Panc1 (cell line): ENCODE results near the gene MACC1. TPM values are rescaled to one million over a fixed set of nuclear protein-coding genes. Genes with fewer than 3 reads are reported as not detected.

Experiments used
- ATAC-seq: fragments of 200-7000 bp; cut with Tn5 transposase; 2 replicates; pipeline ENCODE4 v1.9.1; 2020; ENCODE audit warnings: mild to moderate bottlenecking, moderate library complexity
- BruUV-seq: library from RNA; stranded (reverse); fragments of 400-500 nt; replicated peaks from 2 replicates; lab custom pipeline; 2021; lab: Mats Ljungman, UMichigan
- CTCF ChIA-PET: fragments of 300-600 bp; sonication (Branson Sonifier 250); formaldehyde crosslinking; loops from one replicate; lab custom pipeline; 2022; ENCODE audit warnings: antibody characterized with exemption; lab: Charles Lee
- POLR2A ChIA-PET: fragments of 300-600 bp; sonication (Branson Sonifier 250); formaldehyde crosslinking; loops from one replicate; lab custom pipeline; 2022; ENCODE audit warnings: antibody characterized with exemption; lab: Charles Lee
- DNase-seq: peaks from one replicate; pipeline ENCODE4 v3.0.0-alpha.2; 2010; ENCODE audit warnings: low read depth, low spot score
- H3K27ac ChIP-seq: 2 replicates; pipeline ENCODE4 v1.5.1; 2011; ENCODE audit warnings: mild to moderate bottlenecking, low read length, inconsistent platforms
- H3K27me3 ChIP-seq: fragments of 200-500 bp; sonication (Bioruptor generic); 2 replicates; pipeline ENCODE4 v1.6.0; 2014; ENCODE audit warnings: low read length, inconsistent platforms; ENCODE audit not compliant: control insufficient read depth, insufficient read depth
- H3K36me3 ChIP-seq: fragments of 200-500 bp; sonication (Bioruptor generic); 2 replicates; pipeline ENCODE4 v1.5.1; 2014; ENCODE audit warnings: inconsistent platforms, mild to moderate bottlenecking, low read length, moderate library complexity; ENCODE audit not compliant: control insufficient read depth, insufficient read depth
- H3K4me1 ChIP-seq: 2 replicates; pipeline ENCODE4 v1.5.1; 2011; ENCODE audit warnings: inconsistent platforms, mild to moderate bottlenecking, low read length, moderate library complexity; ENCODE audit not compliant: control insufficient read depth, insufficient read depth
- H3K4me3 ChIP-seq, 2 experiments: 2 replicates each; pipeline ENCODE4 v1.5.1; 2011 to 2012; ENCODE audit warnings: low read depth in 2 of 2, low read length in 2 of 2, mild to moderate bottlenecking in 2 of 2, inconsistent platforms in 1 of 2, moderate library complexity in 1 of 2
- H3K9me3 ChIP-seq: fragments of 200-500 bp; sonication (Bioruptor generic); 2 replicates; pipeline ENCODE4 v1.5.1; 2014; ENCODE audit warnings: low read depth, mild to moderate bottlenecking, inconsistent platforms, low read length, moderate library complexity; ENCODE audit not compliant: control insufficient read depth, insufficient read depth
- POLR2AphosphoS5 ChIP-seq: IDR thresholded peaks from 2 replicates; pipeline ENCODE4 v1.6.1; 2012; ENCODE audit warnings: mild to moderate bottlenecking, low read depth, low read length, moderate library complexity
- REST ChIP-seq, 2 experiments: IDR thresholded peaks; 2 replicates each; pipeline ENCODE4 v1.6.1; 2011 to 2012; ENCODE audit warnings: low read depth in 2 of 2, control low read depth in 1 of 2, low read length in 1 of 2, mild to moderate bottlenecking in 1 of 2, moderate library complexity in 1 of 2; ENCODE audit not compliant: insufficient read depth in 1 of 2
- SIN3A ChIP-seq: IDR thresholded peaks from 2 replicates; pipeline ENCODE4 v1.6.1; 2012; ENCODE audit warnings: low read depth, mild to moderate bottlenecking, low read length, moderate library complexity, borderline replicate concordance; ENCODE audit not compliant: insufficient read depth
- TCF7L2 ChIP-seq: IDR thresholded peaks from 2 replicates; pipeline ENCODE4 v1.6.1; 2011; ENCODE audit warnings: mild to moderate bottlenecking, low read depth, low read length, inconsistent platforms
- in situ Hi-C: cut with HindIII; loops from 2 replicates; pipeline ENCODE4 v1.10.0; 2016; ENCODE audit warnings: low sequenced_read_pairs, low pct_unique_long_range_greater_than_20kb
- intact Hi-C: fragments of 100-400 bp; cut with micrococcal nuclease; formaldehyde crosslinking; loops from one replicate; pipeline ENCODE4 v1.10.0; 2022; ENCODE audit not compliant: unreplicated experiment
- total RNA-seq: library from RNA; stranded (reverse); gene quantifications from one replicate; pipeline ENCODE4 v1.2.1, GENCODE V29; 2021; ENCODE audit not compliant: unreplicated experiment
- TF ChIP-seq, protein P1 (sequence below): fragments of 450-650 bp; IDR thresholded peaks from 2 replicates; pipeline ENCODE4 v1.5.1; 2017; ENCODE audit warnings: mild to moderate bottlenecking

Gene MACC1
- total RNA-seq, 1 experiment from 2014 or later, result 0.08 TPM

GRCh38 chr7:20236790-20237189 lies 19.6 kb upstream of the MACC1 start:
- Histone ChIP-seq H3K4me3 (no peak overlapping the region), H3K27ac (no peak overlapping the region), H3K36me3 (no peaks in the 10 kb centered on the region), H3K4me1 (no peaks in the 10 kb centered on the region), H3K27me3 (no peaks in the 10 kb centered on the region), H3K9me3 (no peaks in the 10 kb centered on the region)
- intact Hi-C loops, result no loop called here
- no peak for TF ChIP-seq POLR2AphosphoS5
- no peak for DNase-seq
- BruUV-seq, result no TSS peak
- POLR2A ChIA-PET, result no interaction called here
- in situ Hi-C loops, result no loop called here
- no peak for ATAC-seq
- CTCF ChIA-PET, result no interaction called here

DNA sequence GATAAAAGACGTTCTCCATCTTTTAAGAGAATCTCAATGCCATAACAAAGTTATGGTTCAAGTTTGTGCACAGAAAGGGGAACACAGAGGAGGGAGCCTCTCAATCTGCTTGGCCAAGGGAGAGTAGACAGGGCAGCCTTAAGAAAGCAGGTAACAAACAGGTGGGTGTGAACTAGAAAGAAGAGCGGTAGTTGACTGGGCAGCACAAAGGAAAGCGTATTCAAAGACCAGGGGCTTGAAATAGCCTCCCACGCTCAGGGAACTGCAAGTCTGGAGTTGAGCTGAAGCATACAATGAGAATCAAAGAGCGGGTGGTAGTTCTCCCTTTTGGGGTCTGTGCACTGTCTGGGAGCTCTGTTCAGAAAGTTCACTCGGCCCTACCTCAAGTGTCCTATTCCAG lies 18.9 kb upstream of the MACC1 start:
- intact Hi-C loops, result no loop called here
- H3K4me3 ChIP-seq, result no peak overlapping the region
- in situ Hi-C loops, result no loop called here
- CTCF ChIA-PET, result no interaction called here
- BruUV-seq, result no TSS peak
- H3K9me3 ChIP-seq, result no peaks in the 10 kb centered on the region
- POLR2A ChIA-PET, result no interaction called here
- no peak overlapping the region for H3K27ac ChIP-seq
- TF ChIP-seq POLR2AphosphoS5, result no peak
- TF ChIP-seq, protein P1, sequence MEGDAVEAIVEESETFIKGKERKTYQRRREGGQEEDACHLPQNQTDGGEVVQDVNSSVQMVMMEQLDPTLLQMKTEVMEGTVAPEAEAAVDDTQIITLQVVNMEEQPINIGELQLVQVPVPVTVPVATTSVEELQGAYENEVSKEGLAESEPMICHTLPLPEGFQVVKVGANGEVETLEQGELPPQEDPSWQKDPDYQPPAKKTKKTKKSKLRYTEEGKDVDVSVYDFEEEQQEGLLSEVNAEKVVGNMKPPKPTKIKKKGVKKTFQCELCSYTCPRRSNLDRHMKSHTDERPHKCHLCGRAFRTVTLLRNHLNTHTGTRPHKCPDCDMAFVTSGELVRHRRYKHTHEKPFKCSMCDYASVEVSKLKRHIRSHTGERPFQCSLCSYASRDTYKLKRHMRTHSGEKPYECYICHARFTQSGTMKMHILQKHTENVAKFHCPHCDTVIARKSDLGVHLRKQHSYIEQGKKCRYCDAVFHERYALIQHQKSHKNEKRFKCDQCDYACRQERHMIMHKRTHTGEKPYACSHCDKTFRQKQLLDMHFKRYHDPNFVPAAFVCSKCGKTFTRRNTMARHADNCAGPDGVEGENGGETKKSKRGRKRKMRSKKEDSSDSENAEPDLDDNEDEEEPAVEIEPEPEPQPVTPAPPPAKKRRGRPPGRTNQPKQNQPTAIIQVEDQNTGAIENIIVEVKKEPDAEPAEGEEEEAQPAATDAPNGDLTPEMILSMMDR, result no peak
- TF ChIP-seq REST (IDR thresholded peaks at IDR 0.05; ENCODE audit: insufficient read depth in 1 of 2, low read depth in 2 of 2, low read length in 1 of 2), result no peak
- TF ChIP-seq SIN3A, result no peak
- no peak for TF ChIP-seq TCF7L2
- no peaks in the 10 kb centered on the region for H3K27me3 ChIP-seq
- DNase-seq (no peak), ATAC-seq (no peak)
- H3K4me1 ChIP-seq, result no peaks in the 10 kb centered on the region
- H3K36me3 ChIP-seq, result no peaks in the 10 kb centered on the region

DNA sequence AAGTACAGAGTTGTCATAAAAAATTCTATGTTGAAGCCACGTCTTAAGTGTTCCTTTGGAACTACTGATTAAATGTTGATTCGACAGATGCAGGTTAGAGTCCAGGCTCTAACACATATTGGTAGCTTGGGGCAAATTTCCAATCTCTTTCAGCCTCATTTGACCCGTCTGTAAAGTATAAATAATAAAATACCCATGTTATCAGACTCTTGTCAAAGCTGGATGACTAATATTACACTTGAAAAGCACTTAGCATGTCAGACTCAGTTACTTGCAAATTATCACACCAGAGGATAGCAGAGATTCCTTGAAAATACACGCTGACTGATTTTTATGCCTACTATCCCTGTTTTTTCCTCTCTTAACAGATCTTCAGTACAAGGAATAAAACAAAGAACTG lies 18.1 kb upstream of the MACC1 start:
- ATAC-seq (no peak), DNase-seq (no peak)
- no peak overlapping the region for H3K27ac ChIP-seq
- CTCF ChIA-PET, result no interaction called here
- no peaks in the 10 kb centered on the region for H3K27me3 ChIP-seq
- POLR2A ChIA-PET, result no interaction called here
- no peaks in the 10 kb centered on the region for H3K36me3 ChIP-seq
- in situ Hi-C loops (no loop called here), intact Hi-C loops (no loop called here)
- TF ChIP-seq SIN3A (no peak), TCF7L2 (no peak), REST (IDR thresholded peaks at IDR 0.05; ENCODE audit: insufficient read depth in 1 of 2, low read depth in 2 of 2, low read length in 1 of 2) (no peak), POLR2AphosphoS5 (no peak)
- TF ChIP-seq, protein P1, result no peak
- no peaks in the 10 kb centered on the region for H3K4me1 ChIP-seq
- H3K4me3 ChIP-seq, result no peak overlapping the region
- no TSS peak for BruUV-seq
- no peaks in the 10 kb centered on the region for H3K9me3 ChIP-seq
